ENCODE measurements around the gene IGFBPL1. TPM values are rescaled to one million over a fixed set of nuclear protein-coding genes. Genes with fewer than 3 reads are reported as not detected.
A peak's percentile ranks its signal among the peaks of the same experiment; 100 is the strongest.

The IGFBPL1 gene
- total and polyA plus RNA-seq, 4 donors = 0.08 TPM; not detected in 3

DNA sequence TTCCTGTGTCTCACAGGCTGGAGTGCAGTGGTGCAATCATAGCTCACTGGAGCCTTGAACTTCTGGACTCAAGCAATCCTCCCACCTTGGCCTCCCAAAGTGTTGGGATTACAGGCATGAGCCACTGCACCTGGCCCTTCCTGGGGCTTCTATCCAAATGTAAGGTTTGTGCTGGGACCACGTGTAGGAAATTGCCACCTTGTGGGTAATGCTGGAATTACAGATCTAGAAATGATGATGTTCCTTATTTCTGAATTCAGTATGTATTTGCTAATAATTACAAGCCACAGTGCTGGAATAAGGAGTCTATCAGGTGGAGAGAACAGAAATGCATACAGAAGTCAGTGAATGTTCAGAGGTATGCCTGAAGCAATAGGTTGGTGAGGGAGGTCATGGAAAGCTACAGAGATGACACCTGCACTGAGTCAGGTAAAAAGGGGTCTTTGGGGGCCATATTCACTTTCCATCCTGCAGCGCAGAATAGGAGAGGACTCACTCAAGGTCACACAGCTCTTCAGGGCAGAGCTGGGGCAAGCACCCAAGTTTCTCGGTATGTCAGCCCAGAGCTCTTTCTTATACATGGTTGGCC is 8.8 kb upstream of the IGFBPL1 start:
- Histone ChIP-seq H3K4me1 (ENCODE audit: control insufficient read depth in 4 of 4, insufficient read depth in 4 of 4, low read length in 3 of 4) (peaks cover 0 to 13% (median 7%) of the 10 kb centered on the region in 4 donors), H3K27ac (ENCODE audit: low read depth in 1 of 2, low read length in 2 of 2) (no peak overlapping the region), H3K36me3 (ENCODE audit: control insufficient read depth in 4 of 4, insufficient read depth in 3 of 4, low read depth in 1 of 4, low read length in 3 of 4) (no peaks in the 10 kb centered on the region), H3K9me3 (ENCODE audit: control insufficient read depth in 4 of 4, low read length in 3 of 4) (no peaks in the 10 kb centered on the region), H3K9ac (ENCODE audit: low read depth in 1 of 2, low read length in 2 of 2) (no peak overlapping the region), H3K27me3 (ENCODE audit: control insufficient read depth in 4 of 4, insufficient read depth in 4 of 4, low read length in 3 of 4) (no peaks in the 10 kb centered on the region), H3K4me3 (ENCODE audit: low read depth in 1 of 3, low read length in 3 of 3) (no peak overlapping the region)
- no peak for TF ChIP-seq HNF4G (IDR thresholded peaks at IDR 0.05)
- no peak for TF ChIP-seq SP1 (IDR thresholded peaks at IDR 0.05)
- TF ChIP-seq YY1 (IDR thresholded peaks at IDR 0.05) = no peak
- no peak for TF ChIP-seq JUND (IDR thresholded peaks at IDR 0.05)
- TF ChIP-seq, protein P1, sequence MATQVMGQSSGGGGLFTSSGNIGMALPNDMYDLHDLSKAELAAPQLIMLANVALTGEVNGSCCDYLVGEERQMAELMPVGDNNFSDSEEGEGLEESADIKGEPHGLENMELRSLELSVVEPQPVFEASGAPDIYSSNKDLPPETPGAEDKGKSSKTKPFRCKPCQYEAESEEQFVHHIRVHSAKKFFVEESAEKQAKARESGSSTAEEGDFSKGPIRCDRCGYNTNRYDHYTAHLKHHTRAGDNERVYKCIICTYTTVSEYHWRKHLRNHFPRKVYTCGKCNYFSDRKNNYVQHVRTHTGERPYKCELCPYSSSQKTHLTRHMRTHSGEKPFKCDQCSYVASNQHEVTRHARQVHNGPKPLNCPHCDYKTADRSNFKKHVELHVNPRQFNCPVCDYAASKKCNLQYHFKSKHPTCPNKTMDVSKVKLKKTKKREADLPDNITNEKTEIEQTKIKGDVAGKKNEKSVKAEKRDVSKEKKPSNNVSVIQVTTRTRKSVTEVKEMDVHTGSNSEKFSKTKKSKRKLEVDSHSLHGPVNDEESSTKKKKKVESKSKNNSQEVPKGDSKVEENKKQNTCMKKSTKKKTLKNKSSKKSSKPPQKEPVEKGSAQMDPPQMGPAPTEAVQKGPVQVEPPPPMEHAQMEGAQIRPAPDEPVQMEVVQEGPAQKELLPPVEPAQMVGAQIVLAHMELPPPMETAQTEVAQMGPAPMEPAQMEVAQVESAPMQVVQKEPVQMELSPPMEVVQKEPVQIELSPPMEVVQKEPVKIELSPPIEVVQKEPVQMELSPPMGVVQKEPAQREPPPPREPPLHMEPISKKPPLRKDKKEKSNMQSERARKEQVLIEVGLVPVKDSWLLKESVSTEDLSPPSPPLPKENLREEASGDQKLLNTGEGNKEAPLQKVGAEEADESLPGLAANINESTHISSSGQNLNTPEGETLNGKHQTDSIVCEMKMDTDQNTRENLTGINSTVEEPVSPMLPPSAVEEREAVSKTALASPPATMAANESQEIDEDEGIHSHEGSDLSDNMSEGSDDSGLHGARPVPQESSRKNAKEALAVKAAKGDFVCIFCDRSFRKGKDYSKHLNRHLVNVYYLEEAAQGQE (IDR thresholded peaks at IDR 0.05) = no peak
- no peak for TF ChIP-seq FOXA1 (IDR thresholded peaks at IDR 0.05)
- no peak for TF ChIP-seq EGR1 (IDR thresholded peaks at IDR 0.05; ENCODE audit: low read depth in 2 of 2)
- TF ChIP-seq CTCF (IDR thresholded peaks at IDR 0.05; ENCODE audit: low read depth, low read length, missing input control) = peak; percentile 60
- no peak for TF ChIP-seq GABPA (IDR thresholded peaks at IDR 0.05 in 1 of 2, conservative IDR thresholded peaks at IDR 0.05 in 1 of 2)
- peak; percentile 74 to 81 for TF ChIP-seq RAD21 (IDR thresholded peaks at IDR 0.05)
- no peak for TF ChIP-seq HNF4A (conservative IDR thresholded peaks at IDR 0.05)
- no peak for TF ChIP-seq FOXA2 (IDR thresholded peaks at IDR 0.05)
- TF ChIP-seq, protein P2, sequence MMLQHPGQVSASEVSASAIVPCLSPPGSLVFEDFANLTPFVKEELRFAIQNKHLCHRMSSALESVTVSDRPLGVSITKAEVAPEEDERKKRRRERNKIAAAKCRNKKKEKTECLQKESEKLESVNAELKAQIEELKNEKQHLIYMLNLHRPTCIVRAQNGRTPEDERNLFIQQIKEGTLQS (IDR thresholded peaks at IDR 0.05) = no peak
- no peak for TF ChIP-seq RXRA (IDR thresholded peaks at IDR 0.05)
- peak; percentile 46 for TF ChIP-seq MAX (IDR thresholded peaks at IDR 0.05)
- TF ChIP-seq, protein P3, sequence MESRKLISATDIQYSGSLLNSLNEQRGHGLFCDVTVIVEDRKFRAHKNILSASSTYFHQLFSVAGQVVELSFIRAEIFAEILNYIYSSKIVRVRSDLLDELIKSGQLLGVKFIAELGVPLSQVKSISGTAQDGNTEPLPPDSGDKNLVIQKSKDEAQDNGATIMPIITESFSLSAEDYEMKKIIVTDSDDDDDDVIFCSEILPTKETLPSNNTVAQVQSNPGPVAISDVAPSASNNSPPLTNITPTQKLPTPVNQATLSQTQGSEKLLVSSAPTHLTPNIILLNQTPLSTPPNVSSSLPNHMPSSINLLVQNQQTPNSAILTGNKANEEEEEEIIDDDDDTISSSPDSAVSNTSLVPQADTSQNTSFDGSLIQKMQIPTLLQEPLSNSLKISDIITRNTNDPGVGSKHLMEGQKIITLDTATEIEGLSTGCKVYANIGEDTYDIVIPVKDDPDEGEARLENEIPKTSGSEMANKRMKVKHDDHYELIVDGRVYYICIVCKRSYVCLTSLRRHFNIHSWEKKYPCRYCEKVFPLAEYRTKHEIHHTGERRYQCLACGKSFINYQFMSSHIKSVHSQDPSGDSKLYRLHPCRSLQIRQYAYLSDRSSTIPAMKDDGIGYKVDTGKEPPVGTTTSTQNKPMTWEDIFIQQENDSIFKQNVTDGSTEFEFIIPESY (IDR thresholded peaks at IDR 0.05) = no peak
- 37% methylated on average over 3 of the region's 3 CpGs for WGBS
- DNase-seq (ENCODE audit: low spot score) = no peak

Measured in liver (tissue), 9 donors.